ENCODE data around the gene PSMF1.
"Not testable (repeated sequence)": the region's sequence is repeated elsewhere in the genome, so short reads cannot be mapped to it uniquely, and the experiment has no call there.

Gene PSMF1

GRCh38 chr20:1204576-1204975 is 86.2 kb downstream of the PSMF1 start:
- DNase-seq, result no peak
- intact Hi-C loops (cut with DNase I), result loop anchor here (10.0 kb wide), 1 partner anchor 390 kb away; no protein-coding TSS in a partner anchor

GRCh38 chr20:1205802-1206201 is 87.4 kb downstream of the PSMF1 start:
- DNase-seq, result no peak
- intact Hi-C loops (cut with DNase I), result loop anchor here (10.0 kb wide), 1 partner anchor 391 kb away; no protein-coding TSS in a partner anchor

DNA sequence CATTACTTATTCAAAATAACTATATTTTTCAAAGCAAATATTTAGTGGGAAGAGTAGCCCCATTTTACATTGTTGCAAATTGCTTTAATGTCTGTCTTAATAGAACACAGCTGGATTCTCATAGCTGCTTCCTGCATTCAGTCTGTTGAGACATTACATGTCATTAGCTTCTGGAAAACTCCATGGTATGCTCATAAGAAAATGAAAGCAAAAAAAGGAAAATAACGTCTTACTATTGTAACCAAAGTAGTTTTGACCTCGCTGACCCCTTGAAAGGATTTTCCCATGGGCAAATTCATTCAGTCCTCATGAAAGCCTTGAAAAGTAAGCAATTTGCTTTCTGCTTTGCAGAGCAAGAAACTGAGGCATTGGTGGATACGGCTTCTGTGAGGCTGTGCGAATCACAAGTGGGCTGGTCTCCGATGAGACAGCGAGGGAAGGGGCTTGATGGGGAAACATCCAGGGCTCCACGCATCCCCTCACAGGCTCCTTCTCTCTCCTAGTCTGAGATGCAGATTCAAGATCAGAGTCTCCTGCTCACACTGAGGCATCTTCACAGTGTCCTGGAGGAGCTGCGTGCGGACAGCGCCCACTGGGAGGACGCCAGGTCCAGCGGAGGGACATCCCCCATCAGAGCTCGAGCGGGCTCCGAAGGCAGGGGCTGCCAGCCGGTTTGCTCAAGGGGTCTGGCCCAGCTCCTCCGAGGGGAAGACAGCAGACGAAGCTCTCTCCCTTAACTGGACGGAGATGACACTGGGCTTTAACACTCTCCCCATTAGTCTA is 88.2 kb downstream of the PSMF1 start:
- intact Hi-C loops (cut with DNase I), result loop anchor here (10.0 kb wide), 1 partner anchor 392 kb away; no protein-coding TSS in a partner anchor
- no peak for DNase-seq

DNA sequence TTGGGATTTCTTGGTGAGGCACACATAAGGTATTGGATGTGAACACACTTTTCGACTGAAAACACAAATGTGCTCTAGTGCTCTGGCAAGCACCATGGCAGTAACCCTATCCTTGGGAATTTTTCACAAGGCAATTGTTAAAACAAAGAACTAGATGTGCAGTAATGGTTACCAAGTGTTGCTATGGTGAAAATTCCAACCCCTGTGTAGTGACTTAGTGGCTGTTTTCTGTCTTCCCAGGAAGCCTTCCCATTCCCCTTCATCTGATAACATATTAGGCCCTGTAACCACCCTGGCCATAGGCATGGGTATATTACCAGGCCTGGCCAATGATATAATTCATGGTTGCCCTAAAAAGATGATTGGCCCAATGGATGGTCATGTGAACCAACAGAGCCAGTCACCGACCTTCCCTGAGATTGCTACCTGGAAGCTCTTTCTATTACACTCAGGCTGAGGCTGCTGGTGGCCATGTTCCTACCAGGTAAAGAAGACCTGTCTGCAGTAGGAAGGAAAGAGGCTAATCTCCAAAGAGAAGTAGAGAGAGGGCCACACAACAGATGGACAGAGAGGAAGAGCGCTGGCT is 89.0 kb downstream of the PSMF1 start:
- no peak for DNase-seq
- intact Hi-C loops (cut with DNase I), result loop anchor here (10.0 kb wide), 1 partner anchor 393 kb away; no protein-coding TSS in a partner anchor

GRCh38 chr20:1209447-1210387 is 91.3 kb downstream of the PSMF1 start:
- no peak for DNase-seq
- intact Hi-C loops (cut with DNase I), result loop anchor here (10.0 kb wide), 1 partner anchor 395 kb away; no protein-coding TSS in a partner anchor

DNA sequence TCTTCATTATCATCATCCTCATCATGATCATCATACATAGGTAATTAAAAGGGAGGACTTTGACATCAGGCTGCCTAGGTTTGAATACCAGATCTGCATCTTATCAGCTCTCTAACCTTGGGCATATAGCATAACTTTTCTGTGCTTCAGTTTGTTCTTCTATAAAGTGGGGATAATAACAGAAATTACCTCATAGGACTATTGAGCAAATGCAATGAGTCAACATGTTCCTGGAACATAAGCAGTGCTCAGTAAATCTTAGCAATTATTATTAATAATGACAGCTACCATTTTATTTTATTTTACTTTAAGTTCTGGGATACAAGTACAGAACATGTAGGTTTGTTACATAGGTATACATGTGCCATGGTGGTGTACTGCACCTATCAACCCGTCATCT is 92.1 kb downstream of the PSMF1 start:
- DNase-seq, result no peak
- intact Hi-C loops (cut with DNase I), result no loop called here

GRCh38 chr20:1212023-1212422 is 93.6 kb downstream of the PSMF1 start:
- DNase-seq, result no peak
- intact Hi-C loops (cut with DNase I), result no loop called here

DNA sequence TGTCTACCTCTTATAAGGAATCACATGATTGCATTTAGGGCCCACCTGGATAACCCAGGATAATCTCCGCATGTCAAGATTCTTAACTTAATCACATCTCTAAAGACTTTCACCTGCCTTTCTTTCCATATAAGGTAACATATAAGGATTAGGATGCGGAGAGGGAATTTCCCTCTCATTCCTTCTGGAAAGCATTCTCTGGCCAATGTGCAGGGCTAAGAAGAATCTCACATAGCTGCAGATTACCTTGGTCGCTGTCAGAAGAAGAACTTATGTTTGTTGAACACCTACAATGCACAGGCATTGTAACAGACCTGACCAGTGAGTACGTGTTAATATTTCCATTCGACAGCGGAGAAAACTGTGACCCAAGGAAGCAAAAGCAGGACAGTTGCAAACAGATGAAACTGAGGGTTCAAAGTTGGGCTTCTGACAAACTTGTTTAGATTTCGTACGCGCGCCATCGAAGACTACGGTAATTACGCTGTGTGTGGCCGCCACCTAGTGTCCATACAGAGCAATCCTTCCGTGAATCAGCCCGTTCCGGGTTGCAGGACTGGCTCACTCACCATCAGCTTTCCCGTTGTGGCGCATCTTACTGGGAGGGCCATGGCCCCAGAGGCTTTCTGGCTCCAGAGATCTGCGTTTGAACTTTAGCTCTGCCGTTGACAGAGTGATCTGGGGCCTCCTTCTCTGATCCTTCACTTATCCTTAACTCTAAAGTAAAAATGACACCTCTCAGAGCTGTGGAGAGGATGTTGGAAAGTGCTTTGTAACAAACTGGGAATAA is 94.4 kb downstream of the PSMF1 start:
- DNase-seq, result peak; percentile 53 to 90 (median 75)
- intact Hi-C loops (cut with DNase I), result no loop called here

GRCh38 chr20:1214838-1215261 is 96.4 kb downstream of the PSMF1 start:
- intact Hi-C loops (cut with DNase I), result no loop called here
- no peak for DNase-seq

DNA sequence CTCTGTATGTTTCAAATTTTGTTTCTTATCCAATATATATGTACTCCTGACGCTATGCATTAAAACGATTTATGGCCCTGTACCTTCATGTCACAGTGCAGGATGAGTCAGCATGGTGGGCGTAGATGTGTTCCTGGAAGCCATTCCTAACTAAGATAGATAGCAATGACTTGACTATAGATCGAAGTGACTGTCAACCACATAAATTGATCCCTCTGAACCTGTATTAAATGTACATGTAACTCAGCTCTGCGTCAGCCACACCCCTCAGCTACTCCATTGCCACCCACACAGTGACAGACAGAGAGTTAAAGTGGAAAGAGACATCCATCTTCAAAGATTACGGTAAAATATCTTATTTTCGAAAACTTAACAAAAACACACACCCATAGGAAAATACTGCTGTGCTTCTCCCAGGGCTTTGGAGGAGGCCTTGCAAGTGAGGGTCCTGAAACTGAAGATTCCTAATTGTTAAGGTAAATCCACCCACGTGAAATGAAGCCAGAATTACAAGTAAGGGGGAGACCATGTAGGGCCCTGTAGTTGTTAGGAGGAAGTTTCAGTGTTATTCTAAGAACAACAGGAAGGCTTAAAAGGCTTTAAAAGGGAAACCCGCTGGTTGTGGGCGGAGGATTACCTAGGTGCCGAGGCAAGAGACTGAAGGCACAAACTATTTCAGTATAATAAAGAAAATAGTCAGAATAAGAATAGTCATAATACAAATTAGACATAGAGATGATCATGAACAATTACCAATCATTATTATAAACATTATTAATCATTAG is 97.2 kb downstream of the PSMF1 start:
- intact Hi-C loops (cut with DNase I), result no loop called here
- DNase-seq, result peak in 18 of 42 donors; percentile 5 to 63 (median 30)

- intact Hi-C loops (cut with DNase I), result not testable (repeated sequence)
- peak; percentile 25 to 88 (median 67) for DNase-seq
Measured at GRCh38 chr20:1216527-1217427, 98.4 kb downstream of the PSMF1 start.

All from head of caudate nucleus (tissue), 42 donors.